Stimulated activated CD8-positive, alpha-beta memory T cell treated with anti-CD3 and anti-CD28 coated beads, Interleukin-15, amount 100 ng/mL, for 24 hours (primary cell): ENCODE results near the gene MRM2.
"Not testable (repeated sequence)": the region's sequence is repeated elsewhere in the genome, so short reads cannot be mapped to it uniquely, and the experiment has no call there.

Source experiments
- DNase-seq: peaks from one replicate; pipeline ENCODE4 v3.0.0-alpha.2; 2020; ENCODE audit warnings: low read depth

The MRM2 gene

DNA sequence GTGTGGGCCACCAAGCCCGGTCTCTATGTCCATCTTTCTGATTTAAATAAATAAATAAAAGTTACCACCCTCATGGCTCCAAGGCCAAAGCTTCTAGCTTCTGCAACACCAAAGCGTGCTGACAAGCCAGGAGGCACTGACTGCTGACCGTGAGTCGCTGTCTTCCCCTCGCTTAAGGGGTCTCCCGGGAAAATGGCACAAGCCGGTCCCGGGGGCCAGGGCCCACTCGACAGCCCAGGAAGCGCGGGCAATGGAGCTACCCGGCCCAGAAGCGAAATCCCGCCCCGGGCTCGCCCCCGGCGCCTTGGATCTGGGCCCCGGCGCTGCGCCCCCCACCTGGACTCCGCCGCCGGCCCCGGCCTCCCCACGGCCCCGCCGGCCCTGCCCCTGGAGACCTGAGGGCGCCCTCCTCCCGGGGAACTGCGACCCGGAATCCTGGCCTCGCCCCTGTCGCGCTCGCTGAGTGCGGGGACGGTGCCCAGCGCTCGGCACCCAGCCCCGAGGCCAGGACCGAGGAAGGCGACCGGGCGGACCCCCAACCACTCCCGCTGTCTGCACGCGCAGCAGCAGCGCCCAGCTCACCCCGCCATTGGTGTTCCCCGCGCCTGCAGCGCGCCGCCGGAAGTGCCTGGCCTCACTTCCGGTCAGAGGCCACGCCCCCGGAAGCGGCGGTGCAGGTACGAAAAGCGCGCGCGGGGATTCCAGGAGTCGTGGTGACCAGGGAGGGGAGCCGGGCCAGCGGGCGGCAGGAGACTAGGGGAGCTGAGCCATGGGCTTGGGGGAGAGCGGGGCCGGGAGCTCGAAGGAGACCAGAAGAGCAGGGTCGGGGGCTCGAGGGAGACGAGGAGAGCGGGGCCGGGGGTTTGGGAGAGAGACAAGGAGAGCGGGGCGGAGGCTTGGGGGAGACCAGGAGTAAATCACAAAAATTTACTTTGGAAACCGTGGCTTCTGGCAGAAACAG is at the start of gene MRM2, which contains the start of gene NUDT1:
MRM2 (minus strand) TSS at position 626 of the 961 bp plus-strand sequence; CDS start at position 590, 36 bp downstream.
NUDT1 (plus strand) TSS at position 647 of the 961 bp plus-strand sequence. CDS start 2,349 bp downstream, outside the sequence.
- peak; percentile 60 for DNase-seq

DNA sequence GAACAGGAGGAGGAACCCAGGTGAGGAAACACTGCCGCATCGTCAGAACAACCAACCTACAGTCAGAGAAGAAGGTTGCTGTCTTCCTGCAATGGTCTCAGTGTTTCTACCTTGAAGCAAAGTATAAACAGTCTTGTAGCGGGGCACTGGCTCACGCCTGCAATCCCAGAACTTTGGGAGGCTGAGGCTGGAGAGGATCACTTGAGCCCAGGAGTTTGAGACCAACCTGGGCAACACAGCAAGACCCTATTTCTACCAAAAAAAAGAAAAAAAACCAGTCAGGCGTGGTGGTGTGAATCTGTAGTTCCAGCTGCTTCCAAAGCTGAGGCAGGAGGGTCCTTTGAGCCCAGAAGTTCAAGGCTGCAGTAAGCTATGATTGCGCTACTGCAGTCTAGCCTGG is 48.9 kb upstream of the MRM2 start:
- no peak for DNase-seq

DNA sequence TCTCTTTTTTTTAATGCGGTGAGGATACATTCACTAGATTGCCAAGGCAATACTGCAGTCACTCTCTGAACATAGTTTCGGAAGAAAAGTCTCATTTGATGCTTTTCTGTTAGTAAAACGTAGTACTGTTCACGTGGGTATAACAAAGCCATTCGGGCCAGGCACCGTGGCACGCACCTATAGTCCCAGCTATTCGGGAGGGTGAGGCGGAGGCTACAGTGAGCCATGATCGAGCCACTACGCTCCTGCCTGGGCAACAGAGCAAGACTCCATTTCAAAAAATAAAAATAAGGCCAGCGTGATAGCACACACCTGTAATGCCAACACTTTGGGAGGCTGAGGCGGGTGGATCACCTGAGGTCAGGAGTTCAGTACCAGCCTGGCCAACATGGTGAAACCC is 47.6 kb upstream of the MRM2 start:
- no peak for DNase-seq

DNA sequence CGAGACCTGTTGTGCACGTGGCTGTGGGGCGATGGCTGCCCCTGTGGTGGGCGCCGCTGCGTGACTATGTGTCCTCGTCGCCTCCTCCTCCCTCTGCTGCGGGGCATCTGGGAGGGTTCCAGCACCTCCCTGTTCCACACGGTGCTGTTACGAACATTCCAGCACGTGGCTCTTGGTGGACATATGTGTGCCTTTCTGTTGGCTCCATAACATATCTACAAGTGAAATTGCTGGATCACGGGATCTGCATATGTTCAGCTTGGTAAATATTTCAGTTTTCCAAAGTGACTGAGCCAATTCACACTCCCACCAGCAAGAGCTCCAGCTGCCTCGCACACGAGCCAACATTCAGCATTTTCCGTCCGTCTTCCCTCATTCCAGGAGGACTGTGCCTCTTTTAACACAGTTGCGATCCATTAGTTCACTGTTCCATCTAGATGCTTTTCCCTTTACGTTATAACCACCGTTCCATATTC is 47.1 kb upstream of the MRM2 start:
- no peak for DNase-seq

DNA sequence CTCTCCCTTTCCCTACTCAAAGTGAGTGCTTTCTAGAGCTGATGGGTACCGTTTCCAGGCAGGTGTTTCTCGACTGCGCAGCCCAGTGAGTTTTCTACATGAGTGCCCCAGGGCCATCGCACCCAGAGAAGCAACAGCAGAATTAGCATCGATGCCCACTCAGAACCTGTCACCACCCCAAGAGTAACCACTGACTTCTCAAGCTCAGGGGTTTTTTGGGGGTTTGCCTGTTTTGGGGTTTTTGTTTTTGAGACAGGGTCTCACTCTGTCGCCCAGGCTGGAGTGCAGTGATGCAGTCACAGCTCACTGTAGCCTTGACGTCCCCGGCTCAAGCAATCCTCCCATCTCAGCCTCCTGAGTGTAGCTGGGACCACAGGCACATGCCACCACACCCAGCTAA is 46.5 kb upstream of the MRM2 start:
- no peak for DNase-seq

DNA sequence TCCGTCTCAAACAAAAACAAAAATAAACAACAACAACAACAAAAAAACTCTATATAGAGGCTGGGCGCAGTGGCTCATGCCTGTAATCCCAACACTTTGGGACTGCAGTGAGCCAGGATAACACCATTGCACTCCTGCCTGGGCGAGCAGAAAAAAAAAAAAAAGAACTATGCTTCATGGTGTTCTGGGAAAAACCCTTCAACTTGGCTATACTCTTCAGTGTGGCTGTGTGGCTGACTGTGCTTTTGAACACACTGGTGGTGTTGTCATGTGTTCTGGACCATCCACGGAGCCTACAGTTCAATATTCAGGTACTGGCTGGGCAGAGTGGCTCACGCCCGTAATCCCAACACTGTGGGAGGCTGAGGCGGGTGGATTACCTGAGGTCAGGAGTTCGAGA is 45.7 kb upstream of the MRM2 start:
- DNase-seq = no peak

DNA sequence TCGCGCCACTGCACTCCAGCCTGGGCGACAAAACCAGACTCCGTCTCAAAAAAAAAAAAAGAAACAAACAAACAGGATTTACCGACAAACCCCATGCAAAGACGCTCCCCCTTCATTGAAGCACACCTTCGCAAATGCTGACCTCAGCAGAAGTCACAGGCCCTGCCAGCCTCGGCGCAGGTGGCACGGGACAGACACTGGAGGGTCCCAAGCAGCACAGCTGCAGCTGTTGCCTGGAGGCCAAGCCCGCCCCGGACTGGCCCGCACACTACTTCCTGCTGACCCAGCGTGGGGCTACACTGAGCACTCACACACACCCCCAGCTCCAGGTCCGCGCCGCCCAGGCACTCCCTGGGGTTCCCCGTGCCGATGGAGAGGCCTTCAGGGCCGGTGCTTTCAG is 41.1 kb upstream of the MRM2 start:
- no peak for DNase-seq

DNA sequence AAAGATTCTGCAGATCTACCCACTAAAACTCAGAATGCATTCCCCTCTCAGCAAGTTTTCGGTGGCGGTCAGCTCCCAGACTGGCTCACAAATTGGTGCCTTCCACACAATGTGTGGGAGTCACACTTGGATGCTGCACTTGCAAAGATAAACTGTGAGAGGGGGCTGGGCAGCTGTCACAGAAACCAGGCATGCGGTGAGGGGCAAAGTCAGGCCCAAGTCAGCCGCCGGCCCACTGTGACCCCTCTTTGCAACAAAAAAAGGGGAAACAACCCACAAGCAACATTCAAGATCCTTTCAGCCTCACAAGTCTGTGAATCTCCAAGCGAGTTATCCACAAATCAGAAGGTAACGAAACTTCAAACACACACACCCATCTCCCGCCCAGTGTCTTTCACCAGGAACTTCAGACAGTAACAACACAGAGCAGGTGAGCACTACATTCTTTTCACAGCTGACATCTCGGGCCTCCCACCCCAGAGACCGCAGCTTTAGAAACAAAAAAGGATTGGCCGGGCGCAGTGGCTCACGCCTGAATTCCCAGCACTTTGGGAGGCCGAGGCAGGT is 40.3 kb upstream of the MRM2 start:
- DNase-seq = no peak

DNA sequence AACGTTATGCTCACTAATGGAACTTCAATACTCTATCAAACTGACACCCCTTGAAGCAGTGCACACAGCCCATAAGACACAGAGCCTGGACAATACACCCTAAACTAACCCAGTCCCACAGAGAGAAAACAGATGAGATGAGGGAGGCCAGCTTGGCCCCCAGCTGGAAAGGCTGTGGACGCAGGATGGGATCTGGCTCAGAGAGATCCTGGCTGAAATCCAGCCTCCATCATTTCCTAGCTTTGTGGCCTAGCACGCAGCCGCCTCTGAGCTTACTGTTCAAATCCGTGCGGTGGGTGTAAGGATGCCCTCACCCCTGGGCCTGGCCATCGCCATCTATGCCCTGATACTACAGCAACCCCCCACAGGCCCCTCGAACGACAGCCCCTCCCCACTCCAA is 39.5 kb upstream of the MRM2 start:
- no peak for DNase-seq

DNA sequence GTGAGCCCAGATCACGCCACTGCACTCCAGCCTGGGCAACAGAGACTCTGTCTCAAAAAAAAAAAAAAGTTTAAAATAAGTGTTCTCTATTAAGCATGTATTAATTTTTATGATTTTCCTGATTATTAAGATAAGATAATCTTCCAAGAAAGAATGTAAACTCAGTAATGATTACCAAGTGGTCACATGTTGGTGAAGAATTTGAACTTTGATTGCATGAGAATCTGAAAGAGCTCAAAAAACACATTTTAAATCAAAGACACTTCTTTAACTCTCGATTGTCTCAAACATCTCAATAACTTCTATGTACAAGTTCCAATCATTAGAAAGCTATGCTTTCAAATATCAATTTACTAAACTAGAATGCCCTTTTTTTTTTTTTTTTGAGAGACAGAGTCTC is 38.4 kb upstream of the MRM2 start:
- no peak for DNase-seq

DNA sequence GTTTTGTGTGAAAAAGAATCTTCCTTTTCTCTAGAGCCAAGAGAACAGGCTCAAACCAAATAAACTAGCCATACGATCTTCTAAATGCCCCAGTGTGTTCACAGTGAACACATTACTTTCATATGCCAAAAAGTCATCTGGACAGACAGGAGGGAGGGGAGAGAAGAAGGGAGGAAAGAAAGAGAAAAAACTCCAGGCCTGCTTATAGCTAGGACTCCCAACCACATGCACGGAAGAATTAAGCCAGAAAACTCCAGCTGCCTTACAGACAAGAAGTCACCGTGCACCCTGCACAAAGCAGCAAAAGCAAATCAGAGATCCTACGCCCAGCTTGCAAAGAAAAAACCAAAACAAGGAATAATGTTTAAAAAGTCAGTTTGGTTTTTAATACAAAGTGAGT is 37.9 kb upstream of the MRM2 start:
- DNase-seq = no peak

DNA sequence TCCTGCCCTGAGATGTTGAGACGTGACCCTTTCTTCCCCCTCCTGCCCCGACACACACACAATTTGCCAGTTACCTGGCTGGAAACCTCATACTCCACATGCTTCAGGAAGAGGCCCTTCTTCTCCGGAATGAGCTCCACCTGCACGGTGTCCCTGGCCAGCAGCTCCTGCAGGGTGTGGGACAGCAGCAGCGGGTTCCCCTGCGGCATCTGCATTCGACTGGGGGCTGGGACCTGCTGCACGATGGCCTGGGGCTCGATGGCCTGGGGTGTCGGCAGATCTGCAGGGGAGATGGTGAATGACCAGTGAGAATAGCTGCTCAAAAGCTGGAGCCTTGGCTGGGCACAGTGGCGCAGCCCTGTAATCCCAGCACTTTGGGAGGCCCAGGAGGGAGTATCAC is 36.0 kb upstream of the MRM2 start:
- no peak for DNase-seq

DNA sequence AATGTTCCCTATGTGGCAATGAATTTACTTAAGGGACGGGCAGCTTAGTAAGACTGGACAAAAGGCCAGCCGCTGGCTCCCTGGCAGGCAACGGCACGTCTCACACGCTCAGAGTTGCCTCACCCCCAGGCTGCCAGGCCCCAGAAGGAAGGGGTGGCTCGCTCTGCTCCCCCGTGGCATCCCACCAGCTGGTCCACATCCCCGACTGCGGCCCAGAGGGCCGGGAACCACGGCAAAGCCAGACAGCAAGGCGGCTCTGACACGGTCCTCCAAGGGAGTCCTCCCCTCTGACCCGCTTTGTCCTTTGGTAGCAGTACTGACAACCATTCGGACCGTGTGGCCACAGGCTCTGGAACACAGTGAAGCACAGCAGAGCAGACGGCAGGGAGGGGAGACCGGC is 34.1 kb upstream of the MRM2 start:
- no peak for DNase-seq

DNA sequence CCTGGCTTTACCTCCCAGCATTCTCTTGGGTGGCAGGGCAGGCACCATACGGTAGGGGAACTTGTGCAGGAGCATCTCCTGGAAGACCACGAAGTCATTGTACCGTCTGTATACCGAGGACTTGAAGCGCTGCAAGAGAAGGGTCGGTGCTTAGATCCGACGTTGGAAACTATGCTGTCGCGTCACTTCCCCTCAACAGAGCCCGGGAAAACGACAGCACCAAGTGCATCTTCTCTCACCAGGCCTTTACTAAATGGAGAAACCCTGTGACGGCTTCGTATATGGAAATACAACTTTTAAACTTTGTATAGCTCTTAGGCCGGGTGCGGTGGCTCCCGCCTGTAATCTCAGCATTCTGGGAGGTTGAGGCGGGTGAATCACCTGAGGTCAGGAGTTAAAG is 33.1 kb upstream of the MRM2 start:
- no peak for DNase-seq

DNA sequence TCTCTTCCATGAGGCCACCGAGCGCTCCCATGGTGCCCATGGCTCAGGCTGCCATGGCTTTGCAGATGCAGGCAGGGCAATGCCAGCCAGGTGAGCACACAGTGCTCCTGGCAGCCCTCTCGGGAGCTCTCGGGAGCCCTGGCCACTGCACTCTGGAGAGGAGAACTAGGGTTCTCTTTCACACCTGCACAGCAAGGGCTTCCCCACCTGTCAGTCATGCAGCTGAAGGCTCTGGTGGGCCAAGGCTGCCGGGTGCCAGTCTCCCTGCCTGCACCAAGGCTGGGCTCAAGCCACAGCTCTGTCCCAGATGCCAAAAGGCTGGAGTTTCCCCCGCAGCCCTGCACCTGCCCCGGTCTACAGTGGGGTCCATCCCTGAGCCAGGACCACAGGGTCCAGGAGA is 32.7 kb upstream of the MRM2 start:
- DNase-seq = no peak

DNA sequence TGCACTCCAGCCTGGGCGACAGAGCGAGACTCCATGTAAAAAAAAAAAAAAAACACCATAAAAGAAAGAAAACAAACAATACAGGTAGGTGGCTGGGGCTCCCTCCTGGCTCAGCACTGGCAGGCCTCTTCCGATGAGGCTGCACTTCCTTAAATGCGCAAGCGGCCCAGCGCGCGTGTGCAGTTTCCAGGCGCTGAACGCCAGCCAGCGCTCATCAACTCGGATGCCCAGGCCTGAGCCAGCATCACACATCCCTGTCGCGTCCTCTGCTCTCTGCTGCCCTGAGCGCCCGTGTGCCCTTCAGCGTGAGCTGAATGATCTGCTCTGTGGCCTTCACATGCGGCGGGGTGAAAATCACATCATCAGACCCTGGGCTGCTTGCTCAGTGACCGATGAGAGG is 31.9 kb upstream of the MRM2 start:
- DNase-seq = no peak

DNA sequence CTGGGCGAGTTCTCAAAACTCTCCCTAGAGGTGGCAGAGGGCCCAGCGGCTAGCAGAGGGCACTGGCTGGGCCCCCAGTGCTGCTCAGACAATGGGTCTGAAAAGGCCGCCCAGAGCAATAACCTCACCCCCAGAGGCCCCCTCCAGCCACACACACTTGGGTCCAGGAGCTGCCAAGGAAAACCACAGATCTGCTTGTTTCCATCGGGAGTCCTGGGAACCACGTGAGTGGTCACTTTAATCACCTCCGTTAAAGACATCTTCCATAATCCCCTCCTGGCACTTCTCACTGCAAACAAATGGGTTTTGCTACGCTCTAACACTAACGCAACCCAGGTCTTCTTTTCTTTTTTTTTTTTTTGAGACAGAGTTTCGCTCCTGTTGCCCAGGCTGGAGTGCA is 30.0 kb upstream of the MRM2 start:
- DNase-seq = no peak

DNA sequence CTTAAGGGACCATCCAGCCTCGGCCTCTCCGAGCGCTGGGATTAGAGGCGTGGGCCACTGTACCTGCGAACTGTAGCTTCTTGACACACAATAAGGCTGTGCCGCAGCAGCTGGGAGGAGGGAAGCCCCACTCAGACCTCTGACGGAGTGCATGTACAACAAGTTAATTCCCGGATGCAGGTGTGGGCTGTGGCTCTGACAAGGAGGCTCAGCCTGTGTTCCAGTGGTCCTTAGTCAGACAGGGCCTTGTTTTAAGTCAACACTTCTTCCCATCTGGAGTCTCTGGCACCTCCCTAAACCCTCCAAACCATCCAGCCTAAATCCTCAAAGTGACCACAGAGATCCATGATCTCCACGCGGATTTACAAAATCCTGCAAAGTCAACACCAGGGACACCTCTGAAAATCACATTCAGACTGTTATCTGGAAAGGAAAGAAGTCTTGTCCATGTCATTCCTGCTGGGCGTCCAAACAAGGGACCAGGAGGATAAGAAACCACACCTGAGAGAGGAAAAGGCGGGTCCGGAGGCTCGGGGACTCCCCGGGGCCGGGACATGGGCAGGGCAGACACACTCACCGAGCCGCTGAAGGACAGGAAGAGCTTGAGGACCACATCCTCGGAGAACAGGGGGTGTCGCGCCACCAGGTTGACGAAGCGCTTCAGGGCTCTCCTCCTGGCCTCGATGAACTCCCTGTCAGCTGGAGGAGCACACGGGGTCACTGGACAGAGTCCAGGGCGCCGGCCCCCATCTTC is 29.4 kb upstream of the MRM2 start:
- no peak for DNase-seq

DNA sequence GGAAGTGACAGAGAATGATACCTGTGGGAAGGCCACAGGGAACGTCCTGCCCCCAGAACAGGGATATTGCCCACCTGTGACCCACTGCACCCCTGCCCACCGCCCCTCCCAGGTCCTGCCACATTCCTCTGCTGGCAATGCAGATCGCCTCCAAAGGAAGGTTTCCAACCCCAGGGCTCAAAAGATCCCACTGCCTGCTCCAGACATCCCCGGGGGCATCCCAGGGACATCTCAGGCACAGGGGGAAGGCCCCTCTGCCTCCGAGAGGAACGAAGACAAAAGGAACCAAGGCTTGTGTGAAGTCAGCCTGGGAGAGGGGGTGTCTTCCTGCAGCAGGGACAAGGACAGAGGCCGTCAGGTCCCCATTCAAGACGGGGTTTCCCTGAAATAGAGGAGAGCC is 28.5 kb upstream of the MRM2 start:
- no peak for DNase-seq

DNA sequence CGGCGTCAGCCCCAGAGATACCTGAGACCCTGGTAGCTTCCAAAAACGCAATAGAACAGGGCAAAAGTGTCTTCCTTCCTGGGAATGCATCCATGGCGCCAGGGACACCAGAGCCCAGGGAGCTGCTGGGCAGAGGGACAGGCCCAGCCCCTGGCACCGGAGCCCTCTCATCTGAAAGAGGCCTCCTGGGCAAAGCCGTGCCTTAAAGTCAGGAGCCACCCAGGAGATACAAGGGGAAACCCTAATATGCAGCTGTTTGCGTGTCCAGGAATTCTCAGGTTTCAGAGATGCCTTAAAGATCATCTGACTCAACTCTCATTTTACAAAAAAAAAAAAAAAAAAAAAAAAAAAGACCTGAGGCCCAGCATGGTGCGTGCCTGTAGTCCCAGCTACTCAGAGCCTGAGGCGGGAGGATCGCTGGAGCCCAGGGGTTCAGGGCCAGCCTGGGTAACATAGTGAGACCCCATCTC is 28.0 kb upstream of the MRM2 start:
- no peak for DNase-seq

DNA sequence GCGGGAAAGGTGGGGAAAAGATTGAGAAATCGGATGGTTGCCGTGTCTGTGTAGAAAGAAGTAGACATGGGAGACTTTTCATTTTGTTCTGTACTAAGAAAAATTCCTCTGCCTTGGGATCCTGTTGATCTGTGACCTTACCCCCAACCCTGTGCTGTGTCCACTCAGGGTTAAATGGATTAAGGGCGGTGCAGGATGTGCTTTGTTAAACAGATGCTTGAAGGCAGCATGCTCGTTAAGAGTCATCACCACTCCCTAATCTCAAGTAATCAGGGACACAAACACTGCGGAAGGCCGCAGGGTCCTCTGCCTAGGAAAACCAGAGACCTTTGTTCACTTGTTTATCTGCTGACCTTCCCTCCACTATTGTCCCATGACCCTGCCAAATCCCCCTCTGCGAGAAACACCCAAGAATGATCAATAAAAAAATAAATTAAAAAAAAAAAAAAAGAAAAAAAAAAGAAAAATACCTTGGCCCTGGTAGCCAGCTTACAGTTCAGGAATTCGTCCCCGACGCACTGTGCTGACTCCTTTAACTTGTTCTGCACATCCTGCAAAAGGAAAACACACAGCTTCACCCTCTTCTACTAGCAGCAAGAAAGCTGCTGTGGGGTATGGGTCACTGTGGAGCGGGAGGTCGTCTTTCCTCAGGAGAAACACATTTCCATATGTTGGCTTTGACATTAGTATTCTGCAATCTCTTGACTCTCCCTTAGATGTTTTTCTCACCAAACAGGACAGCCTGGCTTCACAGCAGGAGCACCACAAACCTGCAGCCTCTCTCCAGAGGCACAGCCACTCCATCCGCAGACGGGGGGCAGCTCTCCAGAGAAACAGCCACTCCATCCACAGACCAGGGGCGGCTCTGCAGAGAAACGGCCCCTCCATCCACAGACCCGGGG is 27.3 kb upstream of the MRM2 start:
- not testable (repeated sequence) for DNase-seq

DNA sequence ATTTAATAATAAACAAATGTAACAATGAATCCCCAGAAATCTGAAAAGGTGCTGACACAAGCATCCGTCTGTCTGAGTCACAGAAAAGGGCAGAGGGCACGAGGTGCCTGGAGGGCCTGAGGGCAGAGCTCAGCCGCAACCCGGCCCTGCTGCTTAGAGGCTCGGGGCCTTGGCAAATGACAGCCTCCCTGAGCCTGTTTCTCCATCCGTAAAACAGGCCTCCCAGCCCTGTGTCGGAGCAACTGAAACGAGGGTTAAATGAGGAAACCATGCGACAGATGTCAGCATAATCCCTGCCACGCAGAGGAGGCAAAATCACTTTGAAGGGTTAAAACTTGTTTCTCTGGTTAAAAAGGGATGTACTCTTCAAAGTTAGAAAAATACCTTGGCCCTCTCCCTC is 24.9 kb upstream of the MRM2 start:
- no peak for DNase-seq
